Esophagus squamous epithelium (tissue), 4 donors: Measurements from ENCODE around the gene HERC2.

Source experiments
- POLR2A ChIP-seq, 4 donors: fragments of 450-650 bp; IDR thresholded peaks; one replicate each; pipeline ENCODE4 v1.6.1; 2017; ENCODE audit warnings: antibody characterized with exemption in 4 of 4, mild to moderate bottlenecking in 4 of 4, moderate library complexity in 3 of 4
- TF ChIP-seq, protein P1 (sequence below), 6 experiments: fragments of 450-650 bp in 4 of 6; fragments of 200-600 bp in 2 of 6; sonication (generic) in 2 of 6; IDR thresholded peaks; one replicate each; pipeline ENCODE4 v1.5.1; 2016 to 2019; ENCODE audit warnings: antibody characterized with exemption in 6 of 6, mild to moderate bottlenecking in 4 of 6, moderate library complexity in 4 of 6

DNA sequence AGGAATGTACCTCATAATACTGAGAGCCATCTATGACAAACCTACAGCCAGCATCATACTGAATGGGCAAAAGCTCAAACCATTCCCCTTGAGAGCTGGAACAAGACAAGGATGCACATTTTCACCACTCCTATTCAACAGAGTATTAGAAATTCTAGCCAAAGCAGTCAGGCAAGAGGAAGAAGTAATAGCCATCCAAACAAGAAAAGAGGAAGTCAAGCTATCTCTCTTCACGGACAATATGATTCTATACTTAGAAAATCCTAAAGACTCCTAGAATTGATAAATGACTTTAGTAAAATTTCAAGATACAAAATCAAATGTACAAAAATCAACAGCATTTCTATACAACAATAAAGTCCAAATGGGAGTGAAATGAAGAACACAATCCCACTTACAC is 253.0 kb downstream of the HERC2 start:
- TF ChIP-seq, protein P1, sequence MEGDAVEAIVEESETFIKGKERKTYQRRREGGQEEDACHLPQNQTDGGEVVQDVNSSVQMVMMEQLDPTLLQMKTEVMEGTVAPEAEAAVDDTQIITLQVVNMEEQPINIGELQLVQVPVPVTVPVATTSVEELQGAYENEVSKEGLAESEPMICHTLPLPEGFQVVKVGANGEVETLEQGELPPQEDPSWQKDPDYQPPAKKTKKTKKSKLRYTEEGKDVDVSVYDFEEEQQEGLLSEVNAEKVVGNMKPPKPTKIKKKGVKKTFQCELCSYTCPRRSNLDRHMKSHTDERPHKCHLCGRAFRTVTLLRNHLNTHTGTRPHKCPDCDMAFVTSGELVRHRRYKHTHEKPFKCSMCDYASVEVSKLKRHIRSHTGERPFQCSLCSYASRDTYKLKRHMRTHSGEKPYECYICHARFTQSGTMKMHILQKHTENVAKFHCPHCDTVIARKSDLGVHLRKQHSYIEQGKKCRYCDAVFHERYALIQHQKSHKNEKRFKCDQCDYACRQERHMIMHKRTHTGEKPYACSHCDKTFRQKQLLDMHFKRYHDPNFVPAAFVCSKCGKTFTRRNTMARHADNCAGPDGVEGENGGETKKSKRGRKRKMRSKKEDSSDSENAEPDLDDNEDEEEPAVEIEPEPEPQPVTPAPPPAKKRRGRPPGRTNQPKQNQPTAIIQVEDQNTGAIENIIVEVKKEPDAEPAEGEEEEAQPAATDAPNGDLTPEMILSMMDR (IDR thresholded peaks at IDR 0.05): no peak
- no peak for TF ChIP-seq POLR2A (IDR thresholded peaks at IDR 0.05)
